ENCODE measurements around the gene CCDC51. TPM values are rescaled to one million over a fixed set of nuclear protein-coding genes. Genes with fewer than 3 reads are reported as not detected.

CCDC51 gene
- total RNA-seq, 1 donor from 2014 or later = 24.4 TPM

GRCh38 chr3:48460517-48460902 lies 20.6 kb upstream of the CCDC51 start:
- peaks cover 31% of the 10 kb centered on the region for H3K36me3 Mint-ChIP-seq (ENCODE audit: low read depth)
- H3K9me3 Mint-ChIP-seq = no peaks in the 10 kb centered on the region
- H3K27ac Mint-ChIP-seq = no peak overlapping the region
- H3K27me3 Mint-ChIP-seq = no peaks in the 10 kb centered on the region
- intact Hi-C loops (cut with micrococcal nuclease) = loop anchor here (10.0 kb wide), 1 partner anchor 376 kb away; no protein-coding TSS in a partner anchor
- DNase-seq = no peak
- H3K4me1 Mint-ChIP-seq = peaks cover 9% of the 10 kb centered on the region
- H3K4me3 Mint-ChIP-seq = no peak overlapping the region

- H3K4me1 Mint-ChIP-seq = peaks cover 5% of the 10 kb centered on the region
These were observed 20.0 kb upstream of the CCDC51 start for GRCh38 chr3:48459773-48460516.

GRCh38 chr3:48459331-48459730 lies 19.4 kb upstream of the CCDC51 start:
- Mint-ChIP-seq H3K4me3 (no peak overlapping the region), H3K27ac (no peak overlapping the region), H3K9me3 (no peaks in the 10 kb centered on the region), H3K4me1 (peaks cover 5% of the 10 kb centered on the region), H3K27me3 (no peaks in the 10 kb centered on the region), H3K36me3 (ENCODE audit: low read depth) (peaks cover 36% of the 10 kb centered on the region)
- intact Hi-C loops (cut with micrococcal nuclease) = no loop called here
- DNase-seq = no peak

More at GRCh38 chr3:48459773-48460516, 20.0 kb upstream of the CCDC51 start:
- H3K4me3 Mint-ChIP-seq = no peak overlapping the region
- intact Hi-C loops (cut with micrococcal nuclease) = loop anchor here (10.0 kb wide), 1 partner anchor 375 kb away; no protein-coding TSS in a partner anchor
- peaks cover 31% of the 10 kb centered on the region for H3K36me3 Mint-ChIP-seq (ENCODE audit: low read depth)
- DNase-seq = no peak
- no peaks in the 10 kb centered on the region for H3K27me3 Mint-ChIP-seq
- no peak overlapping the region for H3K27ac Mint-ChIP-seq
- H3K9me3 Mint-ChIP-seq = no peaks in the 10 kb centered on the region

- intact Hi-C loops (cut with micrococcal nuclease) = no loop called here
- H3K9me3 Mint-ChIP-seq = no peaks in the 10 kb centered on the region
- no peaks in the 10 kb centered on the region for H3K27me3 Mint-ChIP-seq
- H3K36me3 Mint-ChIP-seq (ENCODE audit: low read depth) = peaks cover 51% of the 10 kb centered on the region
- no peak for DNase-seq
- peaks cover 8% of the 10 kb centered on the region for H3K4me1 Mint-ChIP-seq
- H3K4me3 Mint-ChIP-seq = no peak overlapping the region
- H3K27ac Mint-ChIP-seq = no peak overlapping the region
These were observed 16.5 kb upstream of the CCDC51 start for GRCh38 chr3:48456456-48456855.

GRCh38 chr3:48451270-48451669 lies 11.4 kb upstream of the CCDC51 start:
- no peaks in the 10 kb centered on the region for H3K27me3 Mint-ChIP-seq
- peaks cover 17% of the 10 kb centered on the region for H3K4me1 Mint-ChIP-seq
- H3K27ac Mint-ChIP-seq = no peak overlapping the region
- H3K4me3 Mint-ChIP-seq = no peak overlapping the region
- H3K36me3 Mint-ChIP-seq (ENCODE audit: low read depth) = peaks cover 35% of the 10 kb centered on the region
- intact Hi-C loops (cut with micrococcal nuclease) = no loop called here
- H3K9me3 Mint-ChIP-seq = no peaks in the 10 kb centered on the region
- DNase-seq = no peak

- no peaks in the 10 kb centered on the region for H3K9me3 Mint-ChIP-seq
- intact Hi-C loops (cut with micrococcal nuclease) = loop anchor here (1.0 to 2.0 kb wide), 3 partner anchors 27 to 189 kb away; partner anchors contain the start of gene SLC26A6
- H3K27me3 Mint-ChIP-seq = no peaks in the 10 kb centered on the region
- peak within 1 kb of the TSS; percentile 91 for H3K27ac Mint-ChIP-seq
- H3K4me1 Mint-ChIP-seq = peaks cover 25% of the 10 kb centered on the region
- H3K4me3 Mint-ChIP-seq = peak within 1 kb of the TSS; percentile 93
- peaks cover 39% of the 10 kb centered on the region for H3K36me3 Mint-ChIP-seq (ENCODE audit: low read depth)
- DNase-seq = peak; percentile 98
These were observed 6.7 kb upstream of the CCDC51 start, which contains the start of gene ATRIP for GRCh38 chr3:48446425-48447193. Gene ATRIP, plus strand, starts transcription at chr3:48446737. Its CDS starts 109 bp downstream, at chr3:48446846.

GRCh38 chr3:48446043-48446424 lies 6.1 kb upstream of the CCDC51 start:
- intact Hi-C loops (cut with micrococcal nuclease) = loop anchor here (1.0 to 2.0 kb wide), 3 partner anchors 27 to 189 kb away; partner anchors contain the start of gene SLC26A6
- H3K4me3 Mint-ChIP-seq = peak overlapping the region; percentile 93
- H3K27ac Mint-ChIP-seq = peak overlapping the region; percentile 91
- no peaks in the 10 kb centered on the region for H3K9me3 Mint-ChIP-seq
- DNase-seq = no peak
- peaks cover 23% of the 10 kb centered on the region for H3K4me1 Mint-ChIP-seq
- H3K27me3 Mint-ChIP-seq = no peaks in the 10 kb centered on the region
- peaks cover 40% of the 10 kb centered on the region for H3K36me3 Mint-ChIP-seq (ENCODE audit: low read depth)

- Mint-ChIP-seq H3K27me3 (no peaks in the 10 kb centered on the region), H3K4me1 (peaks cover 23% of the 10 kb centered on the region), H3K27ac (peak overlapping the region; percentile 91), H3K9me3 (no peaks in the 10 kb centered on the region), H3K4me3 (peak overlapping the region; percentile 93), H3K36me3 (ENCODE audit: low read depth) (peaks cover 46% of the 10 kb centered on the region)
- intact Hi-C loops (cut with micrococcal nuclease) = no loop called here
- no peak for DNase-seq
These were observed 5.5 kb upstream of the CCDC51 start for GRCh38 chr3:48445277-48445882.

GRCh38 chr3:48441940-48442339 lies 2.0 kb upstream of the CCDC51 start:
- Mint-ChIP-seq H3K4me3 (peak overlapping the region; percentile 96), H3K4me1 (peaks cover 27% of the 10 kb centered on the region), H3K27ac (no peak overlapping the region), H3K9me3 (no peaks in the 10 kb centered on the region), H3K27me3 (no peaks in the 10 kb centered on the region), H3K36me3 (ENCODE audit: low read depth) (peaks cover 47% of the 10 kb centered on the region)
- intact Hi-C loops (cut with micrococcal nuclease) = loop anchor here (2.0 kb wide), 3 partner anchors 107 to 253 kb away; partner anchors contain the start of genes CDC25A and PFKFB4
- no peak for DNase-seq

- H3K36me3 Mint-ChIP-seq (ENCODE audit: low read depth) = peaks cover 43% of the 10 kb centered on the region
- peaks cover 19% of the 10 kb centered on the region for H3K4me1 Mint-ChIP-seq
- no peaks in the 10 kb centered on the region for H3K9me3 Mint-ChIP-seq
- peak overlapping the region; percentile 92 for H3K27ac Mint-ChIP-seq
- no peak for DNase-seq
- intact Hi-C loops (cut with micrococcal nuclease) = loop anchor here (1.0 to 2.0 kb wide), 4 partner anchors 32 to 252 kb away; partner anchors contain the start of genes CDC25A and PFKFB4
- H3K27me3 Mint-ChIP-seq = no peaks in the 10 kb centered on the region
- H3K4me3 Mint-ChIP-seq = peak overlapping the region; percentile 96
These were observed 655 bp upstream of the CCDC51 start for GRCh38 chr3:48440590-48440958.

- no peak overlapping the region for H3K27ac Mint-ChIP-seq
- DNase-seq = no peak
- H3K27me3 Mint-ChIP-seq = no peaks in the 10 kb centered on the region
- intact Hi-C loops (cut with micrococcal nuclease) = loop anchor here (2.0 kb wide), 1 partner anchor 243 kb away; no protein-coding TSS in a partner anchor
- H3K9me3 Mint-ChIP-seq = no peaks in the 10 kb centered on the region
- no peak overlapping the region for H3K4me3 Mint-ChIP-seq
- H3K36me3 Mint-ChIP-seq (ENCODE audit: low read depth) = peaks cover 39% of the 10 kb centered on the region
- peaks cover 23% of the 10 kb centered on the region for H3K4me1 Mint-ChIP-seq
These were observed 2.1 kb downstream of the CCDC51 start for GRCh38 chr3:48437812-48438211.

GRCh38 chr3:48436855-48437254 lies 3.1 kb downstream of the CCDC51 start:
- H3K4me3 Mint-ChIP-seq = no peak overlapping the region

GRCh38 chr3:48436477-48436787 lies 3.5 kb downstream of the CCDC51 start:
- Mint-ChIP-seq H3K36me3 (ENCODE audit: low read depth) (peaks cover 29% of the 10 kb centered on the region), H3K27me3 (no peaks in the 10 kb centered on the region), H3K4me3 (no peak overlapping the region), H3K27ac (no peak overlapping the region), H3K4me1 (peaks cover 27% of the 10 kb centered on the region), H3K9me3 (no peaks in the 10 kb centered on the region)
- no peak for DNase-seq
- intact Hi-C loops (cut with micrococcal nuclease) = loop anchor here (1.0 to 2.0 kb wide), 4 partner anchors 35 to 242 kb away; no protein-coding TSS in a partner anchor

More at GRCh38 chr3:48436855-48437254, 3.1 kb downstream of the CCDC51 start:
- DNase-seq = no peak
- Mint-ChIP-seq H3K27ac (no peak overlapping the region), H3K4me1 (peaks cover 25% of the 10 kb centered on the region), H3K27me3 (no peaks in the 10 kb centered on the region), H3K36me3 (ENCODE audit: low read depth) (peaks cover 30% of the 10 kb centered on the region), H3K9me3 (no peaks in the 10 kb centered on the region)
- intact Hi-C loops (cut with micrococcal nuclease) = loop anchor here (1.0 to 2.0 kb wide), 4 partner anchors 36 to 242 kb away; no protein-coding TSS in a partner anchor

All from activated CD4-positive, alpha-beta T cell treated with anti-CD3 and anti-CD28 coated beads, Interleukin-2, amount 10 ng/mL, durations not matched to agents 24 days and 14 days (primary cell).